Stromal cell of bone marrow (primary cell): ENCODE data around the gene LMF1.
"Not testable (repeated sequence)": the region's sequence is repeated elsewhere in the genome, so short reads cannot be mapped to it uniquely, and the experiment has no call there.

Experiments used
- DNase-seq: peaks from one replicate; pipeline ENCODE4 v3.0.0-alpha.2; 2012; ENCODE audit warnings: low read depth

Gene LMF1

GRCh38 chr16:827513-827912 is 143.3 kb downstream of the LMF1 start:
- DNase-seq, result no peak

- DNase-seq, result no peak
Observed at GRCh38 chr16:825341-826061, 145.3 kb downstream of the LMF1 start.

GRCh38 chr16:824601-825000 is 146.2 kb downstream of the LMF1 start:
- DNase-seq, result no peak

GRCh38 chr16:824194-824593 is 146.6 kb downstream of the LMF1 start:
- no peak for DNase-seq

GRCh38 chr16:822909-823297 is 147.9 kb downstream of the LMF1 start:
- no peak for DNase-seq

- DNase-seq, result no peak
Observed at GRCh38 chr16:822174-822908, 148.4 kb downstream of the LMF1 start.

GRCh38 chr16:821751-822150 is 149.0 kb downstream of the LMF1 start:
- no peak for DNase-seq

GRCh38 chr16:820748-821147 is 150.0 kb downstream of the LMF1 start:
- no peak for DNase-seq

- not testable (repeated sequence) for DNase-seq
Observed at GRCh38 chr16:820044-820408, 150.8 kb downstream of the LMF1 start.

GRCh38 chr16:819336-820043 is 151.3 kb downstream of the LMF1 start:
- no peak for DNase-seq

GRCh38 chr16:818592-818991 is 152.2 kb downstream of the LMF1 start:
- no peak for DNase-seq

- no peak for DNase-seq
Observed at GRCh38 chr16:818132-818531, 152.7 kb downstream of the LMF1 start.

GRCh38 chr16:817001-817906 is 153.5 kb downstream of the LMF1 start:
- DNase-seq, result no peak

GRCh38 chr16:815861-816260 is 154.9 kb downstream of the LMF1 start:
- DNase-seq, result no peak

GRCh38 chr16:814974-815373 is 155.8 kb downstream of the LMF1 start:
- DNase-seq, result peak; percentile 14

- no peak for DNase-seq
Observed at GRCh38 chr16:813916-814412, 156.8 kb downstream of the LMF1 start.

- peak; percentile 6 for DNase-seq
Observed at GRCh38 chr16:813204-813915, 157.4 kb downstream of the LMF1 start.

- no peak for DNase-seq
Observed at GRCh38 chr16:808085-808386, 162.7 kb downstream of the LMF1 start.

- DNase-seq, result peak; percentile 86
Observed at GRCh38 chr16:807347-808084, 163.3 kb downstream of the LMF1 start.

GRCh38 chr16:805474-805873 is 165.3 kb downstream of the LMF1 start:
- DNase-seq, result no peak
